GM12875 (cell line): ENCODE measurements around the gene NADSYN1.
"Not testable (repeated sequence)": the region's sequence is repeated elsewhere in the genome, so short reads cannot be mapped to it uniquely, and the experiment has no call there.

Experiments
- H3K4me3 ChIP-seq: one replicate; pipeline ENCODE4 v1.5.1; 2011; ENCODE audit warnings: low read depth, low read length, control low read depth
- TF ChIP-seq, protein P1 (sequence below): IDR thresholded peaks from 2 replicates; pipeline ENCODE4 v1.5.1; 2011; ENCODE audit warnings: low read depth, mild to moderate bottlenecking, control low read depth, inconsistent platforms, low read length, moderate library complexity, borderline replicate concordance; ENCODE audit not compliant: insufficient read depth

The NADSYN1 gene

DNA sequence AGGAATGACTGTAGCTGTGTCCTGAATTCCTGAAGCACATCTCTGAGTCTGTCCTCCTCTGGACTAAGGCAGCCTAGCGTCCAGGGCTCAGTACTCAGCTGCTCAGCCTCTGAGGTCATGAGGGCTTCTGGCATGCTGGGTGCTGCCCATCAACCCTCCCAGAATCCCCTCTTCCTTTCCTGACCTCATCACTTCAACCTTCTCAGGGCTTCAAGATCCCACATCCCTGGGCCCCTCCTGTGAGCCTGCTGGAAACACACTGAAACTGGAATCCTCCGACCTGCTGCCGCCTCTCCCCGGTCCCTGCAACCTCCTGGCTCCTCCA, 85.6 kb downstream of the NADSYN1 start:
- TF ChIP-seq, protein P1, sequence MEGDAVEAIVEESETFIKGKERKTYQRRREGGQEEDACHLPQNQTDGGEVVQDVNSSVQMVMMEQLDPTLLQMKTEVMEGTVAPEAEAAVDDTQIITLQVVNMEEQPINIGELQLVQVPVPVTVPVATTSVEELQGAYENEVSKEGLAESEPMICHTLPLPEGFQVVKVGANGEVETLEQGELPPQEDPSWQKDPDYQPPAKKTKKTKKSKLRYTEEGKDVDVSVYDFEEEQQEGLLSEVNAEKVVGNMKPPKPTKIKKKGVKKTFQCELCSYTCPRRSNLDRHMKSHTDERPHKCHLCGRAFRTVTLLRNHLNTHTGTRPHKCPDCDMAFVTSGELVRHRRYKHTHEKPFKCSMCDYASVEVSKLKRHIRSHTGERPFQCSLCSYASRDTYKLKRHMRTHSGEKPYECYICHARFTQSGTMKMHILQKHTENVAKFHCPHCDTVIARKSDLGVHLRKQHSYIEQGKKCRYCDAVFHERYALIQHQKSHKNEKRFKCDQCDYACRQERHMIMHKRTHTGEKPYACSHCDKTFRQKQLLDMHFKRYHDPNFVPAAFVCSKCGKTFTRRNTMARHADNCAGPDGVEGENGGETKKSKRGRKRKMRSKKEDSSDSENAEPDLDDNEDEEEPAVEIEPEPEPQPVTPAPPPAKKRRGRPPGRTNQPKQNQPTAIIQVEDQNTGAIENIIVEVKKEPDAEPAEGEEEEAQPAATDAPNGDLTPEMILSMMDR: no peak
- H3K4me3 ChIP-seq: no peak overlapping the region

DNA sequence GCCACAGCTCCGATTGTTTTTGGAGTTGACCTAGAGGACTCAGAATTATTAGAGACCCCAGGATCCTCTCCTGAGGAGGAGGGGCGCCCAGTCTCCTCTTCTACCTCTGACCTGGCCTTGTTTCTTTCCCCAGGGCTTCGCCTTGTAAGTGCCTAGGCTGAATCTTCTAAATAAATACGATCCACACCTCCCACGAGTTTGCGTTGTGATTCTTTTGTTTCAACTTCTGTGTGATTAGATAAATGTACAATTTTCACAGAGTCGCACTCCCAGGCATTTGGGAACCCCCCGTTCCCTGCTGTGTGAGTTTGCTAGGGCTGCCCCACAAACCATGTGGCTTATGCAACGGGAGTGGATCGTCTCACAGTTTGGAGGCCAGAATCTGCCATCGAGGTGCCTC, 86.0 kb downstream of the NADSYN1 start:
- H3K4me3 ChIP-seq: no peak overlapping the region
- TF ChIP-seq, protein P1: no peak

DNA sequence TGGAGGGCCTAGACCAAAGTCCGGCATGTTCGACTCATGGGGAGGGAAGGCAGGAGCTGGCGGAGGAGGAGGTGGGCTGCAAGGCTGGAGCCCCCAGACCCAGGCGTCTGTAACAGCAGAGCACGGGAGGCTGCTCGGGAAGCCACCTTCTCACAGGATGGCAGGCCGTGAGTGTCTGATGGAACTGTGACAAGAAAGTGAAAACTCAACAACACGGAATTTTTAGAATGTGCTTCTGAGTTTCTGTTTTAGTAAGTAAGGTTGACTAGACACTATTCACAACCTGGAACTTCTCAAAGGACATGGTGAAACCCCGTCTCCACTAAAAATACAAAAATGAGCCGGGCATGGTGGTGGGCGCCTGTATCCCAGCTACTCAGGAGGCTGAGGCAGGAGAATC, 87.0 kb downstream of the NADSYN1 start:
- not testable (repeated sequence) for H3K4me3 ChIP-seq

DNA sequence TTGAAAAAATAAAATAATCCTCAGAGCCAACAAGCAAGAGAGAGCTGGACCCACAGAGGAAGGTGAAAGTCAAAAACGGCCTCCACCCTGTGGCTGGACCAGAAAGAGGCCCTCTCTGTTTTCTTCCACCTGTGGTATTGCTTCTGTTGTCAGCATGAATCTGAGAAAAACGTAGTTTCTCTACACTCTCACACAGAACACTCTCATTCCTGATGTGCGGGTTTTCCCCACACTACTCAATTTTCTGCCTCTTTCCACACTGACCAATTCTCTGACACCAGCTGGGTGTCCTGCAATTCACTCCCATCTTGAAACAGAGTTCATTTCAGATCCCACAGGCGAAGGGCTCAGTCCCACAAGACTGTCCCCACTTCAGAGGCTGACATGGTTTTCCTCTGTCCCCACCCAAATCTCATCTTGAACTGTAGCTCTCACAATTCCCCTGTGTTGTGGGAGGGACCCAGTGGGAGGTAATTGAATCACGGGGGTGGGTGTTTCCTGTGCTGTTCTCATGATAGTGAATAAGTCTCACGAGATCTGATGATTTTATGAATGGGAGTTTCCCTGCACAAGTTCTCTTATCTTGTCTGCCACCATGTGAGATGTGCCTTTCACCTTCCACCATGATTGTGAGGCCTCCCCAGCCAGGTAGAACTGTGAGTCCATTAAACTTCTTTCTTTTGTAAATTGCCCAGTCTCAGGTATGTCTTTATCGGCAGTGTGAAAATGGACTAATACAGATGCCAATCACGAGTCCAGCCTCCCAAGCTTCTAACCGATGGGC, 87.7 kb downstream of the NADSYN1 start:
- H3K4me3 ChIP-seq: not testable (repeated sequence)

DNA sequence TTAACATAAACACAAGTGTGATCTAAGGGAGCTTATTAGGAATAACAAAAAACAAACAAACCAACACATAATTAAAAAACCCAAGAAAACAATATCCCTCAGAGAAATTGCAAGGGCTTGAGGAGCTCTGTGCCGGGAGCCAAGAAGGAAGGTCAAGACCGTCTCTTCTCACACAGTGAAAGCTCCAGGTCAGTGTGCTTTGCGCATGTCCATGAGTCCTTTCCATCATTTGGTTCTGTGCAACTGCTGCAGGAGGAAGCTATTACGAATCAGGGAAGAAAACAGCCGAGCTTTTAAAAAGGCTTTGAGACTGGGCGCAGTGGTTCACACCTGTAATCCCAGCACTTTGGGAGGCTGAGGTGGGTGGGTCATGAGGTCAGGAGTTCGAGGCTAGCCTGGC, 89.4 kb downstream of the NADSYN1 start:
- TF ChIP-seq, protein P1: no peak
- no peak overlapping the region for H3K4me3 ChIP-seq

DNA sequence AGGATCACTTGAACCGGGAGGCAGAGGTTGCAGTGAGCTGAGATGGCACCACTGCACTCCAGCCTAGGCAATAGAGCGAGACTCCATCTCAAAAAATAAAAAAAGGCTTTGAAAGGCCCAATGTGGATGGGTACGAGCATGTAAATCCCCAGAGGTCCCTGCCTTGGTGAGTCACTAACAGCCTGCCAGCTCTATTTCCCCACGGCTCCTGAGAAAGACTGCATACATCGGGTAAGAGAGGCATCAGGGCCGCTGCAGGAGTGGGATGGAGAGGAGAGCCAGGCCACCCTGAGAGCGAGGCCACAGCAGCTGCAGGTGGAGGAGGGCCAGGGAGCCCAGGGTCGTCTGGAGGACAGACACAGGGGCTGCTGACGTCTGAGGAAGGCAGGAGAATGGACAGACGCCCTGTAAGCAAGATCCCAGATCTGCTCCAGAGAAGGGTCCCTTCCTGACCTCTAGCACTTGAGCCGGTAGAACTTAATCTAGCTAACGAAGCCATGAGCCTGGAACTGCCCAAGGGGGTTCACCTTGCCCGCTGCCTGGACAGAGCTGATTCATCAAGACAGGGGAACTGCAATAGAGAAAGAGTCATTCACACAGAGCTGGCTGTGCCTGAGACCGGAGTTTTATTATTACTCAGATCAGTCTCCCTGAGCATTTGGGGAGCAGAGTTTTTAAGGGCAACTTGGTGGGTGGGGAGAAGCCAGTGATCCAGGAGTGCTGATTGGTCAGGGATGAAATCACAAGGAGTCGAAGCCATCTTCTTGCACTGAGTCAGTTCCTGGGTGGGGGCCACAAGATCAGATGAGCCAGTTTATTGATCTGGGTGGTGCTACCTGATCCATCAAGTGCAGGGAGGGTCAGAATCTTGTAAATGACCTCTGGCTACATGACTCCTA, 90.1 kb downstream of the NADSYN1 start:
- no peak overlapping the region for H3K4me3 ChIP-seq
- TF ChIP-seq, protein P1: no peak

DNA sequence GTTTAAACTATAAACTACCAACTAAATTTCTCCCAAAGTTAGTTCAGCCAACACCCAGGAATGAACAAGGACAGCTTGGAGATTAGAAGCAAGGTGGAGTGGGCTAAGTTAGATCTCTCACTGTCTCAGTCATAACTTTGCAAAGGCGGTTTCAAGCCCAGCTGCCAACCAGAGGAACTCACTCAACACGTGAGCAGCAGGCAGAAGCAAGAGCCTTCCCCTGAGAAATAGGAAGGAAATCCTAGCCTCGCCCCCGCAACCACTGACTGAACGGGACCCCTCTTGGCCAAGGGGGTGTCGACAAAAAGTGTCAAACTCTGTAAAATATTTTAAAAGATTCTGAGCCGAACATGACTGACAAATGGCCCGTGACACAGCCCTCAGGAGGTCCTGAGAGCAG, 90.9 kb downstream of the NADSYN1 start:
- TF ChIP-seq, protein P1: no peak
- no peak overlapping the region for H3K4me3 ChIP-seq
